Measurements from ENCODE around the gene HIF1AN. TPM values are rescaled to one million over a fixed set of nuclear protein-coding genes. Genes with fewer than 3 reads are reported as not detected.

The HIF1AN gene
- total and polyA plus RNA-seq, 2 of the 8 experiments (the other 6 are each of a cell fraction or from before 2014, with no cell fraction given), result 10.9 to 62.8 TPM

GRCh38 chr10:100505164-100505563 is 30.6 kb upstream of the HIF1AN start (continued):
- TF ChIP-seq CHD7 (IDR thresholded peaks at IDR 0.05; ENCODE audit: insufficient replicate concordance, low read length), result no peak
- TF ChIP-seq SIRT6 (IDR thresholded peaks at IDR 0.05; ENCODE audit: low read length), result no peak
- TF ChIP-seq SIX5 (IDR thresholded peaks at IDR 0.05; ENCODE audit: low read depth, low read length), result no peak
- no peak for TF ChIP-seq SAP30 (IDR thresholded peaks at IDR 0.05; ENCODE audit: insufficient read depth, insufficient replicate concordance, low read length)
- TF ChIP-seq USF2 (IDR thresholded peaks at IDR 0.05; ENCODE audit: low read length), result no peak
- TF ChIP-seq SUZ12 (IDR thresholded peaks at IDR 0.05; ENCODE audit: low read length), result no peak
- TF ChIP-seq EZH2 (IDR thresholded peaks at IDR 0.05; ENCODE audit: low read depth, low read length, severe bottlenecking), result no peak
- no peak for TF ChIP-seq ASH2L (IDR thresholded peaks at IDR 0.05; ENCODE audit: low read length)
- TF ChIP-seq CREB1 (IDR thresholded peaks at IDR 0.05), result no peak

Measured in H1 (cell line).